ENCODE data around the gene RAF1. TPM values are rescaled to one million over a fixed set of nuclear protein-coding genes. Genes with fewer than 3 reads are reported as not detected.

The RAF1 gene
- total RNA-seq, 1 experiment from 2014 or later: 68.8 TPM

- intact Hi-C loops (cut with micrococcal nuclease; ENCODE audit: unreplicated experiment): no loop called here
- Histone ChIP-seq H3K27me3 (ENCODE audit: control insufficient read depth, insufficient read depth, low read length) (no peaks in the 10 kb centered on the region), H3K27ac (ENCODE audit: low read length) (no peak overlapping the region), H3K4me3 (ENCODE audit: low read depth in 2 of 2, low read length in 2 of 2) (no peak overlapping the region), H3K4me1 (ENCODE audit: control insufficient read depth, insufficient read depth, low read length) (peaks cover 11% of the 10 kb centered on the region), H3K36me3 (ENCODE audit: control insufficient read depth, insufficient read depth, low read length) (no peaks in the 10 kb centered on the region), H3K9me3 (ENCODE audit: control insufficient read depth, insufficient read depth, low read depth, low read length) (no peaks in the 10 kb centered on the region)
- no peak for TF ChIP-seq REST (IDR thresholded peaks at IDR 0.05; ENCODE audit: insufficient read depth in 1 of 2, low read depth in 2 of 2, low read length in 1 of 2)
- in situ Hi-C loops (cut with HindIII; ENCODE audit: low pct_unique_long_range_greater_than_20kb, low sequenced_read_pairs): no loop called here
- ATAC-seq: no peak
- CTCF ChIA-PET: no interaction called here
- no TSS peak for BruUV-seq (replicated peaks)
- POLR2A ChIA-PET: no interaction called here
- DNase-seq (ENCODE audit: low read depth, low spot score): no peak
Observed at GRCh38 chr3:12566976-12567375, 96.9 kb downstream of the RAF1 start.

- H3K27me3 ChIP-seq (ENCODE audit: control insufficient read depth, insufficient read depth, low read length): no peaks in the 10 kb centered on the region
- no peak for ATAC-seq
- in situ Hi-C loops (cut with HindIII; ENCODE audit: low pct_unique_long_range_greater_than_20kb, low sequenced_read_pairs) (no loop called here), intact Hi-C loops (cut with micrococcal nuclease; ENCODE audit: unreplicated experiment) (no loop called here)
- BruUV-seq (replicated peaks): no TSS peak
- H3K4me1 ChIP-seq (ENCODE audit: control insufficient read depth, insufficient read depth, low read length): peaks cover 35% of the 10 kb centered on the region
- TF ChIP-seq REST (IDR thresholded peaks at IDR 0.05; ENCODE audit: insufficient read depth in 1 of 2, low read depth in 2 of 2, low read length in 1 of 2) (no peak), POLR2AphosphoS5 (IDR thresholded peaks at IDR 0.05; ENCODE audit: low read depth, low read length) (no peak), CTCF (IDR thresholded peaks at IDR 0.05) (no peak), TCF7L2 (IDR thresholded peaks at IDR 0.05; ENCODE audit: low read depth, low read length) (no peak), SIN3A (IDR thresholded peaks at IDR 0.05; ENCODE audit: borderline replicate concordance, insufficient read depth, low read depth, low read length) (no peak)
- H3K27ac ChIP-seq (ENCODE audit: low read length): no peak overlapping the region
- no peaks in the 10 kb centered on the region for H3K9me3 ChIP-seq (ENCODE audit: control insufficient read depth, insufficient read depth, low read depth, low read length)
- no peak for DNase-seq (ENCODE audit: low read depth, low spot score)
- no peak overlapping the region for H3K4me3 ChIP-seq (ENCODE audit: low read depth in 2 of 2, low read length in 2 of 2)
- POLR2A ChIA-PET: no interaction called here
- peaks cover 3% of the 10 kb centered on the region; the same call in 1 of the 2 replicates for H3K36me3 ChIP-seq (ENCODE audit: control insufficient read depth, insufficient read depth, low read length)
- CTCF ChIA-PET: no interaction called here
Observed at GRCh38 chr3:12562451-12562850, 101.5 kb downstream of the RAF1 start.
